Stimulated activated CD8-positive, alpha-beta memory T cell treated with anti-CD3 and anti-CD28 coated beads, Interleukin-2, amount 100 ng/mL, for 1 hour (primary cell): ENCODE results near the gene TCAP.

Source experiments
- DNase-seq, 2 donors: peaks; one replicate each; pipeline ENCODE4 v3.0.0-alpha.2; 2020; ENCODE audit warnings: low read depth in 2 of 2

Gene TCAP

DNA sequence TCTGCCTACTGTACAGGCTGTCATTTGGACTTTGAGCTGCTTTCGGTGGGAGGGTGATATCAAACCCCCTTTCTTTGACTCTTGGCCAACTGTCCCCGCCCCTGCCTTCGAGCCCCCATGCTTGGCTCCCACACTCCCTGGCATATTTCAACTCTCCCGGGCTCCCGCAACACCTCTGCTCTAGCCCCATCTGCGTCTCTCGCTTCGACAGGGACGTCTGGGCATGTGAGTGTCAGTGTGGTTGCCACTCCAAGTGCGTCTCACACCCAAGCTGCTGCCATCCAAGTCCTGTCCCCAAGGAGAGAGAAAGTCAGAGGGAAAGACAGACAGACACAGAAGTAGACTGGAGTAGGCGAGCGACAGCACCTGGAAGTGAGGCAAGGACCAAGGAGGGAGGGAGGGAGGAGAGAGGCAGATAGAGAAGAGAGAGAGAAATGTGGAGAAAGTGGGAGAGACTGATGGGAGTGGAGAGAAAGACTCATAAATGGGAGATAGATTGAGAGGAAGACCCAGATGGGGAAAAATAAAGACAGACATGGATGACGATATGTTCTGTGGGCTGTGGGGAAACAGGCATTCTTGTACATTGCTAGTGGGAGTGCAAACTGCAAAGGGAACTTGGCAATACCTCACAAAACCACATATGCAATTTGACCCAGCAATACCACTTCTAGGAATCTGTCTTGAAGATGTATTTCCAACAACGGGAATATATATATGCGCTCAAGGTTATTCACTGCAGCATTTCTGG is 16.4 kb upstream of the TCAP start:
- no peak for DNase-seq

DNA sequence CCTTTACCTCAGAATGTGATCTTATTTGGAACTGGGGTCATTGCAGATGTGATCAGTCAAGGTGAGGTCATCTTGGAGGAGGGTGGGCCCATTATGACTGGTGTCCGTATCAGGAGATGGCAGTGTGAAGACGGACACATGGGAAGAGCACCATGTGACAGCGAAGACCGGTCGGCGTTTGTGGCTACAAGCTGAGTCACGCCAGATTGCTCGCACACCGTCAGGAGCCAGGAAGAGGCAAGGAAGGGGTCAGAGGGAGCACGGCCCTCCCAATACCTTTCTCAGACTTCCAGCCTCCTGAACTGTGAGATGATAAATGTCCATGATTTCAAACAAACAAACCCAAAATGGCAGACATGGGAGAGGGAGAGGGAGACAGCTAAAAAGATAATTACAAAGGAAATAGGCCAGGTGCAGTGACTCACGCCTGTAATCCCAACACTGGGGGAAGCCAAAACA is 15.0 kb upstream of the TCAP start:
- DNase-seq = no peak

DNA sequence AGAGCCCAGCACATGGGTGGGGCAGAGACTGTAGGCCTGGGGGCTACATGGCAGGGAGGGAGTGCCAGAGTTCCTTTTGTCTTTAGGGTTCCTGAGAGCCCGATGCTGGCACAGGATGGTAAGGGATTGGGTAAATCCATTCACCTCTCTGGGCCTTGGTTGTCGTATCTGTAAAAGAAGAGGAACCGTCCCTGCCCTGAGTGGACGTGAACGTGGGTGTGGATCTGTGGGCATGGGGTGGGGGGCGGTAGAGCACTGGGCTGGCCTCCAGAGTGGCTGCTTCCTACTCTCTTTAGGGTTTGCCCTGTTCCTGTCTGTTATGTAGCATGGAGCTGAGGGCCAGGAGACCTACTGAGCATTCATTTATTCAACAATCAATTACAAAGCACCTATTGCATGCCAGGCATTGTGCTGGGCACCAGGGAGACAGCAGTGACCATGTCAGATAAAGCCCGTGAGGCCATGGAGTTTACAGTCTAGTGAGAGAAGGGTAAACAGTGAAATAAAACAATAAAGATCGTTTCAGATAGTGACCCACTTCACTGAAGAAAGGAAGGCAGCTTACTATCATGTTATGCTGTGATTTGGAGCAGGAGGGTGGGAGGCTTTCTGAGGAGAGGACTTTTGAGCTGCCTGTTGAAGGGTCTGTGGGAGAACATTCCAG is 13.1 kb upstream of the TCAP start:
- no peak for DNase-seq

DNA sequence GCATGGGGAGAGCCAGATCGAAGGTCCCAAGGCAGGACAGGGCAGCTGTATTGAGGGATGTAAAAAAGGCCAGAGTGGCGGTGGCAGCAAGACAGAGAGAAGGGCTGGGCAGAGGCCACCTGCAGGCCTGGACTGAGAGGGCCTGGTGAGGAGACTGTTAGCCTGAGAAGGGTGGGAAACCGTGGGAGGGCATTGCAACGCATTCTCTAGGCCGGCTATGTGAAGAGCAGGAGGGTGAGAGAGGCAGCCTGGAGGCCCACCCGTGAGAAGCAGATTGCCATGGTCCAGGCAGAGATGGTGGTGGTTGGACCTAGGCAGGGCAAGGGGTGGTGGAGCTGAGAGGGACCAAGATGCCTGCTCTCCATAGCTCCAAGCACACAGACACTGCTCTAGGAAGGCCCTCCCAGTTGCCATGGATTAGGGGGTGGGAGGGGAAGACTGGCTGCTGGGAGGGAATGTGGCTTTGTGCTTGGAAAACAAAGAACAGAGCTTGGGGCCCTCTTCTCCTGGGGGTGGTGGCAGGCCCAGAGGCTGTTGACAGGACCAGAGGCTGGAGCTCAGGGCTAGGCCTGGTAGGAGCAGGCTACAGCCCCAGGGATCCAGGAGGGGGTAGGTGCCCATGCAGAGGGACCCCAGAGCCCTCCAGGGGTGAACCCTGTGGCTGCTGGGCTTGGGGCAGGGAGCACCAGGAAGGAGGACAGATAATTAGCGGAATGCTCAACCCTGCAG is 12.4 kb upstream of the TCAP start:
- DNase-seq = no peak

DNA sequence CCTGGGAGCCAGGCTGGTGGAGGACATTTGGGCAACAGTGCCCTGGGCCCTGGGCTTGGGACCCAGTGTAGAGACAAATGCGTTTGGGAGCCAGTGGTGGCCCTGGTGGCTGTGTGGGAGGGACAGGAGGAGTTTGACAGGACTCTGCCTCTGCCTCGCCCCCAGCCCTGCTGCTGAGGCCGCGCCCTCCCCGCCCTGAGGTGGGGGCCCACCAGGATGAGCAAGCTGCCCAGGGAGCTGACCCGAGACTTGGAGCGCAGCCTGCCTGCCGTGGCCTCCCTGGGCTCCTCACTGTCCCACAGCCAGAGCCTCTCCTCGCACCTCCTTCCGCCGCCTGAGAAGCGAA is 11.9 kb upstream of the TCAP start:
- no peak for DNase-seq

DNA sequence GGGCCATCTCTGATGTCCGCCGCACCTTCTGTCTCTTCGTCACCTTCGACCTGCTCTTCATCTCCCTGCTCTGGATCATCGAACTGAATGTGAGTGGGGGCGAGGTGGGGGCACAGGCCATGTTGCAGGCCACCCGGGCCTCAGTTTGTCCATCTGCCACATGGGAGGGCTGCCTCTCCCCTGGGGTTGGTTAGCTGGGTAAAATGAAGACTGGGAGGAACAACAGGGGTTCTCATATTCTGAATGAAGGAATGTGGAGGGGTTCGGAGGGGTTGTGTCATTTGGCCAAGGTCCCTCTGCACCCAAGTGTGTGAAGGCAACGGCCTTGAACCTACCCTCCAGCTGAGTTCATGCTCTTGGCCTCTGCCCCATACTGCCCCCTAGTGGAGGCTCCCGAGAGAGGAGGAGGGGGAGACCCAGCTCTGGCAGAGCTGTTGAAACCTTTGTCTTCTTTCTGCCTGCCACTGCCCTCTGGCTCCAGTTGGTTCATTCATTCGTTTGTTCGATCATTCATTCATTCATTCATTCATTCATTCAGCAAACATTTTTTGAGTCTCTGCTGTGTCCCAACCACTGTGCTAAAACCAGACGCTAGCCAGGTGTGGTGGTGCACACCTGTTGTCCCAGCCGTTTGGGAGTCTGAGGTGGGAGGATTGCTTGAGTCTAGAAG is 11.4 kb upstream of the TCAP start:
- DNase-seq = peak; percentile 41 to 64

DNA sequence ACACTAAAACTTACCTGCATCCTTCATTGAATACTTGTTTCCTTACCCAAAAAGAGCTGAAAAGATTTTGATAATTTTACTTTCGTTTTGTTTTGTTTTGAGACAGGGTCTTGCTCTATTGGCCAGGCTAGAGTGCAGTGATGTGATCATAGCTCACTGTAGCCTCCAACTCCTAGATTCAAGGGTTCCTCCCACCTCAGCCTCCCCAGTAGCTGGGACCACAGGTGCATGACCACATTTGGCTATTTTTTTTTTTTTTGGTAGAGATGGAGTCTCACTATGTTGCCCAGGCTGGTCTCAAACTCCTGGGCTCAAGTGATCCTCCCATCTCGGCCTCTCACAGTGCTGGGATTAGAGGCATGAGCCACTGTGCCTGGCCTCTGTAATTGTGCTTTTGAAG is 10.0 kb upstream of the TCAP start:
- DNase-seq = no peak

DNA sequence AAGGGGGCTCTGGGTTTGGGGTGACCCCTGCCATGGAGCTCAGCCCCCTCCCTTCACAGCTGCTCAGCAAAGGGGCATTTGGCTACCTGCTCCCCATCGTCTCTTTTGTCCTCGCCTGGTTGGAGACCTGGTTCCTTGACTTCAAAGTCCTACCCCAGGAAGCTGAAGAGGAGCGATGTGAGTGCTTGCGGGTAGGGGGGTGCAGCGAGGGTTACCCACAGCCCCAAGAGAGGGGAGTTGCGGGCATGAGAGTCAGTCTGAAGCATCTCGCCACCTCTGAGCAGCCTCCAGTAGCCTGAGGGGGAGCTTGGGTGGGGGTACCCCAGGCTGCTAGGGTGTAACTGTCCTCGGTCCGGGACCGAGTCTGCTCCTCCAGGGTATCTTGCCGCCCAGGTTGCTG is 6.8 kb upstream of the TCAP start:
- DNase-seq = no peak

DNA sequence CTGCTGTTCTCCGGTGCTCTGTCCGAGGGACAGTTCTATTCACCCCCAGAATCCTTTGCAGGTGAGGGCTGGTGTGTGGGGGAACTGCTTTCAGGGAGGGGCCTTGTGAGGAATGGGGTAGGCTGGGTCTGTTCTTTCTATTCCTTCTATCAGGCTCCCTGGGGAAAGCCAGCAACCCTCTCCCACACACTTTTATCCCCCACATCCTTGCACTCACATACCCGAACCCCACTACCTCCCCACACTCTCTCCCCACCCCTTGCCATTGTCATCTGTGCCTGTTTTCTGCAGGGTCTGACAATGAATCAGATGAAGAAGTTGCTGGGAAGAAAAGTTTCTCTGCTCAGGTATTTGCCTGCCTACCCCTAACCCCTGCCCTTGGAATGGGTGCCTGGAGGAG is 6.4 kb upstream of the TCAP start:
- DNase-seq = no peak

DNA sequence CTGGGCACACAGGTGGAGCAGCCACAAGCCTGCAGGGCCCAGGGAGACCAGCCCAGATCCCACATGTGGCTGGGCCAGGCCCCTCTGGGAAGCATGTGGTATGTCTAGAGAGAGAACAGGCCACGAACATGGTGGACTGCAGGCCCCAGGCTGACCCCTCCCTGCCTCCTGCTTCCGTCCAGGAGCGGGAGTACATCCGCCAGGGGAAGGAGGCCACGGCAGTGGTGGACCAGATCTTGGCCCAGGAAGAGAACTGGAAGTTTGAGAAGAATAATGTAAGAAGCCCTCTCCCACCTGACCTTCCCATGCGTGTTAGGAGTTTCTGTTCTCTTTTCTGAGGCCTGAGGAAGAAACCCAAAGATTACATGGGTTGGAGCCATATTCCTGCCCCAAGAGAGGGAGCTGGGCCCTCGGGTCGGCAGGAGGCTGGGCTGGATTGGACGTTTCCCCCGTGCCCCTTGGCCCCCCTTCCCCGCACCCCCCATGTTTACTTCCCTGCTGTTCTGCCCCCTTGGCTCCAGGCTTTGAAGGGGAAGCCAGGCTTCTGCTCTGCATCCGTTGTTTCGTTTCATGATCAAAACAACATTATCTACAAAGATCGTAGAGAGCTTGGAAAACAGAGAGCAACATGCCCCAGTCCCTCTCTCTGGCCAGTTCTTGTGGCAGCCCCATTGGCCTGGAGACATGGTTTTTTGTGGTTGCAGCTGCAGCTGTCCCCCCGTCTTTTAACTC is 5.7 kb upstream of the TCAP start:
- no peak for DNase-seq

DNA sequence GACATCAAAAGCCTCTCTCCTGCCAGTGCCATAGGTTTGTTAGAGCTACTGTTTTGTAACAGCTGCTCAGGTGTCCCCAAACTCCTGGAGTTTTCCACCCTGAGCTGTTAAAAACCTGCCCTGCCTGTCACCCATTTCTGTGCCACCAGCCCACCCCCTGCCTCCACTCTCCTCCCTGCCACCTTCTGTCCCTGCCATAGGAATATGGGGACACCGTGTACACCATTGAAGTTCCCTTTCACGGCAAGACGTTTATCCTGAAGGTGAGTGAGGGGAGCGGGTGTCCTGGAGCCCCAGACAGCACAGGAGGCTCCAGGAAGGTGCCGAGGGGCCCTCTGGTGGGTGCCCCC is 5.2 kb upstream of the TCAP start:
- no peak for DNase-seq

DNA sequence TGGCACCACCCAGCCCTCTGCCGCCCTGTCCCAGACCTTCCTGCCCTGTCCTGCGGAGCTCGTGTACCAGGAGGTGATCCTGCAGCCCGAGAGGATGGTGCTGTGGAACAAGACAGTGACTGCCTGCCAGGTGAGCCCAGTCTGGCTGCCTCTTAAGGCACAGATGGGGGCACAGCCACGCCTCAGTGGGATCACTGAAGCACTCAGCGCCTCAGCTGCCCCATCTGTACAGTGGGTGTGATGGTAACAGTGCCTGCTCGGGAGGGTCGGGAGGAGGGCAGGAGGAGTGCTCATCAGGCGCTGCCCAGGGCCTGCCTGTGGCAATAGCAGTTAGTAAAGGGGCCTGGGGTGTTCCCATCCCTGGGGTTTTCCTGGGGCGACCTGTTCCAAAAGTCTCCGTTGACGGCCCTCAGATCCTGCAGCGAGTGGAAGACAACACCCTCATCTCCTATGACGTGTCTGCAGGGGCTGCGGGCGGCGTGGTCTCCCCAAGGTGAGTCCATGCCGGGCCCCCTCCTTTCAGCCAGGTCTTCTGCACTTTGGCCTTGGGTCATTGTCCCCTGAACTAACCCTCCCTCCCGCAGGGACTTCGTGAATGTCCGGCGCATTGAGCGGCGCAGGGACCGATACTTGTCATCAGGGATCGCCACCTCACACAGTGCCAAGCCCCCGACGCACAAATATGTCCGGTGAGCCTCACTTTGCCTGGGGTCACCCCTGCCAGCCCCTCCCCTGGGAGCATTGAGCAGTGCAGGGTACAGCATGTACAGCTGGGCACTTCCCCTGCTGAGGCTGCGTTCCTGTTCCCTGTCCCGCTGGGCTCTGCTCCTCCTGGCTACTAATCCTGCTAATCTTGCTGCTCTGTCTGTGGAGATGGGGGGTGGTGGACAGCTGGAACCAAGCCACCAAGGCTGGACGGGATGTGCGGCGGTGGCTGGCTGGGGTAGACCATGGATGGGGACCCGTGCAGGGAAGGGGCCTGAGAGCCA is 4.5 kb upstream of the TCAP start:
- DNase-seq = no peak

DNA sequence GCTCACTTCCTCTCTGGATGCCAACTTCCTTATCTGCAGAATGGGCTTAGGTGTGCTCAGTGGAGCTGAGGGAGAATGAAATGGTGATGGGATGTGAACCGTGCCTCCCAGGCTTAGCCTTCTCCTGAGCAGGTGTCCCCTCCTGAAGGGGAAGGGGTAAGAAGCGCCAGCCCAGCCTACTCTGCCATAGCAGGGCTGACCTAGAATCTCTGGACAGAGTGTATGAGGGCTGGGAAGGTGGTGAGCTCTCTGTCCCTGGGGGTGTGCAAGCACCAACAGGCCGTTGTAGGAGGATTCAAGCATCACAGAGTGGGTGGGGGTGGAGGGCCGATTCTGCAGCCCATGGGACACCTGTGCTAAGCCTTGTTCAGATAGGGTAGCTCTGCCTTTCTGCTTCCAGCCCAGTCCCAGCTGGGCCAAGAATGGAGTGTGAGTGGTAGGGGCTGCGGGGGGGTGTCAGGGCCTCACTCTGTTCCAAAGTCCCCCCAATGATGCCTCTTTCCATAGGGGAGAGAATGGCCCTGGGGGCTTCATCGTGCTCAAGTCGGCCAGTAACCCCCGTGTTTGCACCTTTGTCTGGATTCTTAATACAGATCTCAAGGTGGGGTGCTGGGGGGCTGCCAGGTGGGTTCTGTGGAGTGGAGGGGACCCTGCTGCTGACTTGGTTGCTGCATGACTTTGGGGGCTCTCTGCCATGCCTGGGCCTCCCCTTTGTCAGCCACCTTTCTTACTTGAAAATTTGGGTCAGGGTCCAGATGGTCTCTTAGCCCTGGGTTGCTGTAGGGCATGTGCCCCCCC is 3.2 kb upstream of the TCAP start:
- no peak for DNase-seq

DNA sequence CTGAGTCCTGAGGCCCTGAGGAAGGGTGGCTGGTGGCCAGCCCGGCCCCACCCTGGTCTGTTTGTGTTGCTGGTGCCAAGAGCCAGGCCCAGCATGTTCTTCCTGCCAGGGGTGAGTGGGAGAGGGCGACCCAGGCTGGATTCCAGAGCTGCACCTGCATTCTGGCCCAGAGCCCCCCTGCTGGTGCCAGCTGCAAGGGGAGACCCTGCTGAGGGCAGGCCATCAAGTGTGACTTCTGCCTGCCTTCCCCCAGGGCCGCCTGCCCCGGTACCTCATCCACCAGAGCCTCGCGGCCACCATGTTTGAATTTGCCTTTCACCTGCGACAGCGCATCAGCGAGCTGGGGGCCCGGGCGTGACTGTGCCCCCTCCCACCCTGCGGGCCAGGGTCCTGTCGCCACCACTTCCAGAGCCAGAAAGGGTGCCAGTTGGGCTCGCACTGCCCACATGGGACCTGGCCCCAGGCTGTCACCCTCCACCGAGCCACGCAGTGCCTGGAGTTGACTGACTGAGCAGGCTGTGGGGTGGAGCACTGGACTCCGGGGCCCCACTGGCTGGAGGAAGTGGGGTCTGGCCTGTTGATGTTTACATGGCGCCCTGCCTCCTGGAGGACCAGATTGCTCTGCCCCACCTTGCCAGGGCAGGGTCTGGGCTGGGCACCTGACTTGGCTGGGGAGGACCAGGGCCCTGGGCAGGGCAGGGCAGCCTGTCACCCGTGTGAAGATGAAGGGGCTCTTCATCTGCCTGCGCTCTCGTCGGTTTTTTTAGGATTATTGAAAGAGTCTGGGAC is 2.4 kb upstream of the TCAP start:
- no peak for DNase-seq

DNA sequence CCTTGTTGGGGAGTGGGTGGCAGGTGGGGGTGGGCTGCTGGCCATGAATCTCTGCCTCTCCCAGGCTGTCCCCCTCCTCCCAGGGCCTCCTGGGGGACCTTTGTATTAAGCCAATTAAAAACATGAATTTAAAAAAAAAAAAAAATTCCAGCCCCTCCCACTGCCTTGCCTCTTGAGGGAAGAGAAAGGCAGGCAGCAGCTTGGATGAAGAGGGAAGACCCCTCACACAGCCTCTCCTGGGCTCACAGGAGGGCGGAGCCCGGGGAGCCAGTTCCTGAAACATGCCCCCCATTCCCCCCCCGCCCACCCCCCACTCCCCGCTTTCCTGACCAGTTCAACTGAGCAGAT is 1.8 kb upstream of the TCAP start:
- DNase-seq = no peak

DNA sequence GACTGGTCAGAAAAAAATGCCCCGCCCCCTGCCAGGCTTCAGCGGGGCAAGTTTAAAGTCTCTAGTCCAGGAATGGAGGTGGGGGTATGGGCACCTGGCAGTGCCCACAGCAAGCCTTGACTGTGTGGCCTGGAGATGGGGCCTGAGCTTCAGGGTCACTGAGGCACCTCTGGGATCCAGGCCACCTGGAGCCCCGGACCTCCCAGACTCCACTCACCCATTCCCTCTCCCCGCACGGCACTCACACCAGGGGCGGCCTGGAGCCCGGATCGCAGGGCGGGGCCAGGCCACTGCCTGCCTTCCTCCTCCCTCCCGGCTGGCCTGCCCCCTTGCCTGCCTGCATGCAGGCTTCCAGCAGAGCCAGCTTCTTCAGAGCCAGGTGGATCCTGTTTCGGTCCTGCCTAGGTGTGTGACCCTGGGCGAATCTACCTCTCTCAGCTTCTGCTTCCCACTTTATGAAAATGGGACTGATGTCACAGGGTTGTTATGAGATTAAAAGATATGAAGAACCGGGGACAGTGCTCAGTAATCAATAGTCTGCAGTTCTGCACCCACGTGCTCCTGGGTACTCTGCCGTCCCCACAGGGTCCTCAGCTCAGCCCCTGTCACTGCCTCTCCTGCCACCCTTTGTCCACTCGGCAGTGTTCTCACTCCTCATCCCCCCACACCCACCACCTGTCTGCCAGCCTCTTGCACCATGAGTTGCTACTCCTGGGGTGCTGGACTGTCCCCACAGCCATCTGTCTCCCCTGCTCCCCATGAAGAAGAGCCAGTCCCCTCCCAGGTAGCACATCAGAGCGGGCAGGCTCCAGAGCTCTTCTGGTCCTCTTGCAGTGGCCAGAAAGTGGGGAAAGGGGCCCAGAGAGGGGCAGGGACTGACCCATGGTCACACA is 1.2 kb upstream of the TCAP start:
- DNase-seq = no peak

DNA sequence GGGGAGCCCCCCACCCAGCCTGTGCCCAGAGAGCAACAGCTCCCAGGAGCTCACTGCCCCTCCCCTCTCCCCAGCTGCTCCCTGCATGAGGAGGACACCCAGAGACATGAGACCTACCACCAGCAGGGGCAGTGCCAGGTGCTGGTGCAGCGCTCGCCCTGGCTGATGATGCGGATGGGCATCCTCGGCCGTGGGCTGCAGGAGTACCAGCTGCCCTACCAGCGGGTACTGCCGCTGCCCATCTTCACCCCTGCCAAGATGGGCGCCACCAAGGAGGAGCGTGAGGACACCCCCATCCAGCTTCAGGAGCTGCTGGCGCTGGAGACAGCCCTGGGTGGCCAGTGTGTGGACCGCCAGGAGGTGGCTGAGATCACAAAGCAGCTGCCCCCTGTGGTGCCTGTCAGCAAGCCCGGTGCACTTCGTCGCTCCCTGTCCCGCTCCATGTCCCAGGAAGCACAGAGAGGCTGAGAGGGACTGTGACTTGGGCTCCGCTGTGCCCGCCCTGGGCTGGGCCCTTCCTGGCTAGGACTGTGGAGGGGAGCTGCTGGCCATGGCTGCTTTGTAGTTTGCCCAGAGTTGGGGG is 584 bp downstream of the TCAP start:
- no peak for DNase-seq

DNA sequence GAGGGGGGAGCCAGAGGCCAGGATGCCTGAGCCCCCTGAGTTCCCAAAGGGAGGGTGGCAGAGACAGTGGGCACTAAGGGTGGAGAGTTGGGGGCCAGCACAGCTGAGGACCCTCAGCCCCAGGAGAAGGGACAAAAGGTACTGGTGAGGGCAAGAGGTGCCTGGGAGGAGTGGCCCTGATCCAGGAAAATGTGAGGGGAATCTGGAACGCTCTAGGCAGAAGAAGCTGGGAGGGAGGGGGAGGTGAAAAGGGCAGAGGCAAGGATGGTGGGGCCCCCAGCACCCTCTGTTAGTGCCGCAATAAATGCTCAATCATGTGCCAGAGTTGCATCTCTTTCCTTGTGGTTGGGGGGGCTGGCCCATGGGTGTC is 1.1 kb downstream of the TCAP start:
- DNase-seq = no peak
